Sigmoid colon (tissue), 7 donors: ENCODE measurements around the gene ADGB. TPM values are rescaled to one million over a fixed set of nuclear protein-coding genes. Genes with fewer than 3 reads are reported as not detected.

Experiments used
- DNase-seq: peaks from one replicate; pipeline ENCODE4 v3.0.0-alpha.2; 2019
- H3K27ac ChIP-seq, 4 donors: fragments of 200-600 bp; sonication (generic); one replicate each; pipeline ENCODE4 v1.5.1; 2016 to 2019; ENCODE audit warnings: mild to moderate bottlenecking in 1 of 4
- H3K27me3 ChIP-seq, 3 donors: fragments of 200-600 bp; sonication (generic); one replicate each; pipeline ENCODE4 v1.5.1; 2019; ENCODE audit warnings: mild to moderate bottlenecking in 1 of 3
- H3K36me3 ChIP-seq, 4 donors: fragments of 200-600 bp; sonication (generic); one replicate each; pipeline ENCODE4 v1.5.1; 2016 to 2019
- H3K4me1 ChIP-seq, 4 donors: fragments of 200-600 bp; sonication (generic); one replicate each; pipeline ENCODE4 v1.5.1; 2017 to 2019
- H3K4me3 ChIP-seq, 4 donors: fragments of 200-600 bp; sonication (generic); one replicate each; pipeline ENCODE4 v1.5.1; 2017 to 2019; ENCODE audit warnings: mild to moderate bottlenecking in 2 of 4, moderate library complexity in 1 of 4
- H3K9me3 ChIP-seq, 4 donors: fragments of 200-600 bp in 3 of 4; sonication (generic) in 3 of 4; one replicate each; pipeline versions ENCODE4 v1.5.1 to v1.6.1; 2013 to 2019
- CTCF ChIP-seq, 4 experiments: fragments of 450-650 bp in 3 of 4; fragments of 200-600 bp in 1 of 4; IDR thresholded peaks; one replicate each; pipeline ENCODE4 v1.5.1; 2016 to 2019; ENCODE audit warnings: antibody characterized with exemption in 4 of 4, mild to moderate bottlenecking in 3 of 4, moderate library complexity in 2 of 4
- EP300 ChIP-seq, 4 donors: sonication (generic); formaldehyde crosslinking; IDR thresholded peaks; one replicate each; pipeline ENCODE4 v1.6.1; 2017; ENCODE audit warnings: antibody characterized with exemption in 4 of 4
- POLR2A ChIP-seq, 2 donors: fragments of 450-650 bp; IDR thresholded peaks; one replicate each; pipeline ENCODE4 v1.6.1; 2016; ENCODE audit warnings: antibody characterized with exemption in 2 of 2, mild to moderate bottlenecking in 2 of 2, moderate library complexity in 2 of 2
- POLR2AphosphoS5 ChIP-seq, 4 donors: sonication (generic); formaldehyde crosslinking; IDR thresholded peaks; one replicate each; pipeline ENCODE4 v1.6.1; 2017; ENCODE audit warnings: antibody characterized with exemption in 4 of 4
- WGBS, 2 donors: extraction: QIAGEN DNeasy Blood & Tissue Kit; methylation state at CpG; one replicate each; pipeline ENCODE4 v1.1.7; 2013; 5-methylcytosine and 5-hydroxymethylcytosine counted together
- intact Hi-C: fragments of 100-400 bp; cut with DNase I; formaldehyde crosslinking; loops from one replicate; pipeline ENCODE4 v1.15.1; 2023
- polyA plus RNA-seq, 3 donors: library from polyadenylated mRNA; stranded (reverse); fragments of 200-250 nt; gene quantifications; one replicate each; pipeline ENCODE4 v1.2.3, GENCODE V29; 2013
- small RNA-seq, 3 donors: library from RNA; depleted of rRNA; stranded (forward); fragments of <200 nt; gene quantifications; one replicate each; pipeline ENCODE3, GENCODE V24; 2016
- total RNA-seq, 4 donors: library from RNA; depleted of rRNA; stranded (reverse); fragments of >200 nt; gene quantifications; one replicate each; pipeline ENCODE4 v1.1.0, GENCODE V29; 2016
- donor health status: healthy with polysubstance abuse.
- donor health status: Bipolar disorder and iron deficiency.
- donor health status: healthy.

ADGB gene
- total and polyA plus RNA-seq, 7 donors: 0.13 to 0.55 TPM; not detected in 5

- H3K4me3 ChIP-seq: no peak overlapping the region
- H3K9me3 ChIP-seq: no peaks in the 10 kb centered on the region
- H3K27ac ChIP-seq: no peak overlapping the region
- intact Hi-C loops: no loop called here
- H3K36me3 ChIP-seq: no peaks in the 10 kb centered on the region
- no peak for TF ChIP-seq EP300 (IDR thresholded peaks at IDR 0.05)
- TF ChIP-seq CTCF (IDR thresholded peaks at IDR 0.05): no peak
- TF ChIP-seq POLR2A (IDR thresholded peaks at IDR 0.05): no peak
- TF ChIP-seq POLR2AphosphoS5 (IDR thresholded peaks at IDR 0.05): no peak
- WGBS, 2 donors: 91% methylated on average over 2 of the region's 2 CpGs
- peaks cover 0 to 12% (median 4%) of the 10 kb centered on the region in 4 donors for H3K4me1 ChIP-seq
- no peaks in the 10 kb centered on the region for H3K27me3 ChIP-seq
- DNase-seq: no peak
Observed at GRCh38 chr6:146864885-146865284, 266.1 kb downstream of the ADGB start.

Small RNA genes lying within 50 kb of the gene (small RNA-seq; reads per million reads assigned to genes)
- gene RNU6-906P: 0 reads per million in 3 donors

Other genes starting within 250 kb of the ADGB start
- 10 to 100 TPM; 32.1 to 35.3 (median 33.3) TPM for gene RAB32, start 55.1 kb upstream of the ADGB start, total RNA-seq
- gene RAB32, start 55.1 kb upstream of the ADGB start, polyA plus RNA-seq: 10 to 100 TPM; 48.6 to 85.3 (median 61.3) TPM